HEK293 (cell line): Measurements from ENCODE around the gene TUBB3.

Experiments used
- CTCF ChIA-PET: fragments of 350-600 bp; formaldehyde crosslinking; extraction: SDS; loops from one replicate; lab custom pipeline; 2021; ENCODE audit warnings: antibody characterized with exemption; lab: Yijun Ruan, JAX
- POLR2A ChIA-PET: fragments of 300-600 bp; formaldehyde crosslinking; extraction: SDS; loops from one replicate; lab custom pipeline; 2020; ENCODE audit warnings: antibody characterized with exemption, inconsistent platforms; lab: Yijun Ruan, JAX
- H3K27ac ChIP-seq: fragments of 200-500 bp; sonication (Bioruptor generic); 2 replicates; pipeline ENCODE4 v1.5.1; 2014; ENCODE audit warnings: low read depth, low read length, control low read depth, inconsistent platforms; ENCODE audit errors: extremely low read depth
- H3K36me3 ChIP-seq, 2 experiments: fragments of 200-500 bp in 1 of 2; sonication (Bioruptor generic) in 1 of 2; 1 replicate in 1 of 2; 2 replicates in 1 of 2; pipeline ENCODE4 v1.5.1; 2014 to 2017; ENCODE audit warnings: inconsistent platforms in 2 of 2, low read length in 2 of 2; ENCODE audit not compliant: control insufficient read depth in 2 of 2, insufficient read depth in 1 of 2
- H3K4me1 ChIP-seq: fragments of 200-500 bp; sonication (Bioruptor generic); 2 replicates; pipeline ENCODE4 v1.5.1; 2014; ENCODE audit warnings: mild to moderate bottlenecking, low read length, inconsistent platforms; ENCODE audit not compliant: control insufficient read depth, insufficient read depth
- H3K4me3 ChIP-seq: 2 replicates; pipeline ENCODE4 v1.5.1; 2011; ENCODE audit warnings: low read depth, mild to moderate bottlenecking, control low read depth, low read length, moderate library complexity
- H3K9me3 ChIP-seq: fragments of 200-500 bp; sonication (Bioruptor generic); 2 replicates; pipeline ENCODE4 v1.5.1; 2014; ENCODE audit warnings: low read depth, low read length, inconsistent platforms; ENCODE audit not compliant: control insufficient read depth, insufficient read depth
- BCL11A ChIP-seq: fragments of 450-650 bp; formaldehyde crosslinking; IDR thresholded peaks from 2 replicates; pipeline ENCODE4 v1.5.1; 2016; ENCODE audit warnings: low read depth, missing biosample characterization, missing genetic modification characterization
- BCL11B ChIP-seq: fragments of 450-650 bp; formaldehyde crosslinking; IDR thresholded peaks from 2 replicates; pipeline ENCODE4 v1.5.1; 2016; ENCODE audit warnings: low read depth, missing biosample characterization, missing genetic modification characterization
- GLIS2 ChIP-seq: fragments of 450-650 bp; formaldehyde crosslinking; IDR thresholded peaks from 2 replicates; pipeline ENCODE4 v1.5.1; 2016; ENCODE audit warnings: missing biosample characterization, missing genetic modification characterization
- KLF1 ChIP-seq: fragments of 450-650 bp; formaldehyde crosslinking; IDR thresholded peaks from 2 replicates; pipeline ENCODE4 v1.5.1; 2016; ENCODE audit warnings: missing biosample characterization, missing genetic modification characterization
- KLF10 ChIP-seq: fragments of 450-650 bp; IDR thresholded peaks from 2 replicates; pipeline ENCODE4 v1.5.1; 2018; ENCODE audit warnings: missing biosample characterization, mild to moderate bottlenecking, missing genetic modification characterization
- KLF8 ChIP-seq: fragments of 450-650 bp; formaldehyde crosslinking; IDR thresholded peaks from 2 replicates; pipeline ENCODE4 v1.5.1; 2016; ENCODE audit warnings: missing biosample characterization, missing genetic modification characterization
- SP2 ChIP-seq: fragments of 450-650 bp; formaldehyde crosslinking; IDR thresholded peaks from 2 replicates; pipeline ENCODE4 v1.5.1; 2016; ENCODE audit warnings: missing biosample characterization, missing genetic modification characterization
- SP3 ChIP-seq: fragments of 450-650 bp; formaldehyde crosslinking; IDR thresholded peaks from 2 replicates; pipeline ENCODE4 v1.5.1; 2016; ENCODE audit warnings: missing biosample characterization, missing genetic modification characterization
- SP7 ChIP-seq: fragments of 450-650 bp; formaldehyde crosslinking; IDR thresholded peaks from 2 replicates; pipeline ENCODE4 v1.5.1; 2016; ENCODE audit warnings: missing biosample characterization, missing genetic modification characterization
- YY1 ChIP-seq: fragments of 450-650 bp; formaldehyde crosslinking; IDR thresholded peaks from 2 replicates; pipeline ENCODE4 v1.5.1; 2018; ENCODE audit warnings: missing biosample characterization, missing genetic modification characterization
- ZFHX2 ChIP-seq: fragments of 450-650 bp; formaldehyde crosslinking; conservative IDR thresholded peaks from 2 replicates; pipeline ENCODE4 v1.5.1; 2016; ENCODE audit warnings: missing biosample characterization, missing genetic modification characterization
- ZNF2 ChIP-seq: fragments of 450-650 bp; formaldehyde crosslinking; IDR thresholded peaks from 2 replicates; pipeline ENCODE4 v1.5.1; 2016; ENCODE audit warnings: missing biosample characterization, missing genetic modification characterization
- ZNF221 ChIP-seq: fragments of 450-650 bp; formaldehyde crosslinking; IDR thresholded peaks from 2 replicates; pipeline ENCODE4 v1.5.1; 2017; ENCODE audit warnings: missing biosample characterization, missing genetic modification characterization, borderline replicate concordance
- ZNF335 ChIP-seq: fragments of 450-650 bp; formaldehyde crosslinking; conservative IDR thresholded peaks from 2 replicates; pipeline ENCODE4 v1.5.1; 2016; ENCODE audit warnings: missing biosample characterization, missing genetic modification characterization
- ZNF354C ChIP-seq: fragments of 450-650 bp; formaldehyde crosslinking; IDR thresholded peaks from 2 replicates; pipeline ENCODE4 v1.5.1; 2016; ENCODE audit warnings: missing biosample characterization, missing genetic modification characterization, low read depth, borderline replicate concordance
- ZNF394 ChIP-seq: fragments of 450-650 bp; formaldehyde crosslinking; IDR thresholded peaks from 2 replicates; pipeline ENCODE4 v1.5.1; 2016; ENCODE audit warnings: missing biosample characterization, missing genetic modification characterization, mild to moderate bottlenecking, moderate library complexity, borderline replicate concordance
- ZNF426 ChIP-seq: fragments of 450-650 bp; formaldehyde crosslinking; IDR thresholded peaks from 2 replicates; pipeline ENCODE4 v1.5.1; 2017; ENCODE audit warnings: missing biosample characterization, missing genetic modification characterization, mild to moderate bottlenecking, inconsistent platforms, moderate library complexity
- ZNF555 ChIP-seq: fragments of 450-650 bp; formaldehyde crosslinking; conservative IDR thresholded peaks from 2 replicates; pipeline ENCODE4 v1.5.1; 2017; ENCODE audit warnings: missing biosample characterization, mild to moderate bottlenecking, missing genetic modification characterization, inconsistent platforms
- ZNF585B ChIP-seq: fragments of 450-650 bp; formaldehyde crosslinking; IDR thresholded peaks from 2 replicates; pipeline ENCODE4 v1.5.1; 2016; ENCODE audit warnings: missing biosample characterization, missing genetic modification characterization
- ZNF610 ChIP-seq: fragments of 450-650 bp; formaldehyde crosslinking; IDR thresholded peaks from 2 replicates; pipeline ENCODE4 v1.5.1; 2016; ENCODE audit warnings: missing biosample characterization, missing genetic modification characterization, borderline replicate concordance
- ZNF624 ChIP-seq: fragments of 450-650 bp; formaldehyde crosslinking; IDR thresholded peaks from 2 replicates; pipeline ENCODE4 v1.5.1; 2017; ENCODE audit warnings: missing biosample characterization, missing genetic modification characterization
- ZNF626 ChIP-seq: fragments of 450-650 bp; sonication (Bioruptor Pico); formaldehyde crosslinking; IDR thresholded peaks from 2 replicates; pipeline ENCODE4 v1.5.1; 2018; ENCODE audit warnings: missing biosample characterization, missing genetic modification characterization, inconsistent platforms
- ZNF629 ChIP-seq: fragments of 450-650 bp; formaldehyde crosslinking; IDR thresholded peaks from 2 replicates; pipeline ENCODE4 v1.5.1; 2017; ENCODE audit warnings: missing biosample characterization, missing genetic modification characterization
- ZNF660 ChIP-seq: fragments of 450-650 bp; IDR thresholded peaks from 2 replicates; pipeline ENCODE4 v1.5.1; 2018; ENCODE audit warnings: missing biosample characterization, mild to moderate bottlenecking, missing genetic modification characterization
- ZNF664 ChIP-seq: fragments of 450-650 bp; formaldehyde crosslinking; IDR thresholded peaks from 2 replicates; pipeline ENCODE4 v1.5.1; 2016; ENCODE audit warnings: missing biosample characterization, missing genetic modification characterization
- ZNF677 ChIP-seq: fragments of 450-650 bp; IDR thresholded peaks from 2 replicates; pipeline ENCODE4 v1.5.0; 2018; ENCODE audit warnings: missing biosample characterization, mild to moderate bottlenecking, missing genetic modification characterization, moderate library complexity
- ZNF747 ChIP-seq: fragments of 450-650 bp; formaldehyde crosslinking; IDR thresholded peaks from 2 replicates; pipeline ENCODE4 v1.5.1; 2016; ENCODE audit warnings: missing biosample characterization, missing genetic modification characterization
- ZNF76 ChIP-seq: fragments of 450-650 bp; formaldehyde crosslinking; IDR thresholded peaks from 2 replicates; pipeline ENCODE4; 2016; ENCODE audit warnings: low read depth, missing biosample characterization, missing genetic modification characterization, borderline replicate concordance
- ZNF837 ChIP-seq: fragments of 450-650 bp; formaldehyde crosslinking; IDR thresholded peaks from 2 replicates; pipeline ENCODE4 v1.5.1; 2016; ENCODE audit warnings: missing biosample characterization, missing genetic modification characterization
- ZNF843 ChIP-seq: fragments of 450-650 bp; formaldehyde crosslinking; IDR thresholded peaks from 2 replicates; pipeline ENCODE4 v1.5.1; 2016; ENCODE audit warnings: missing biosample characterization, missing genetic modification characterization
- TF ChIP-seq, protein P1 (sequence below): fragments of 450-650 bp; formaldehyde crosslinking; optimal IDR thresholded peaks from 2 replicates; pipeline ENCODE3; 2016; ENCODE audit warnings: missing biosample characterization, mild to moderate bottlenecking, missing genetic modification characterization
- TF ChIP-seq, protein P2 (sequence below): fragments of 450-650 bp; formaldehyde crosslinking; IDR thresholded peaks from 2 replicates; pipeline ENCODE4 v1.5.1; 2016; ENCODE audit warnings: missing biosample characterization, missing genetic modification characterization
- TF ChIP-seq, protein P3 (sequence below): fragments of 450-650 bp; formaldehyde crosslinking; IDR thresholded peaks from 2 replicates; pipeline ENCODE4 v1.5.1; 2016; ENCODE audit warnings: missing biosample characterization, missing genetic modification characterization

The TUBB3 gene

DNA sequence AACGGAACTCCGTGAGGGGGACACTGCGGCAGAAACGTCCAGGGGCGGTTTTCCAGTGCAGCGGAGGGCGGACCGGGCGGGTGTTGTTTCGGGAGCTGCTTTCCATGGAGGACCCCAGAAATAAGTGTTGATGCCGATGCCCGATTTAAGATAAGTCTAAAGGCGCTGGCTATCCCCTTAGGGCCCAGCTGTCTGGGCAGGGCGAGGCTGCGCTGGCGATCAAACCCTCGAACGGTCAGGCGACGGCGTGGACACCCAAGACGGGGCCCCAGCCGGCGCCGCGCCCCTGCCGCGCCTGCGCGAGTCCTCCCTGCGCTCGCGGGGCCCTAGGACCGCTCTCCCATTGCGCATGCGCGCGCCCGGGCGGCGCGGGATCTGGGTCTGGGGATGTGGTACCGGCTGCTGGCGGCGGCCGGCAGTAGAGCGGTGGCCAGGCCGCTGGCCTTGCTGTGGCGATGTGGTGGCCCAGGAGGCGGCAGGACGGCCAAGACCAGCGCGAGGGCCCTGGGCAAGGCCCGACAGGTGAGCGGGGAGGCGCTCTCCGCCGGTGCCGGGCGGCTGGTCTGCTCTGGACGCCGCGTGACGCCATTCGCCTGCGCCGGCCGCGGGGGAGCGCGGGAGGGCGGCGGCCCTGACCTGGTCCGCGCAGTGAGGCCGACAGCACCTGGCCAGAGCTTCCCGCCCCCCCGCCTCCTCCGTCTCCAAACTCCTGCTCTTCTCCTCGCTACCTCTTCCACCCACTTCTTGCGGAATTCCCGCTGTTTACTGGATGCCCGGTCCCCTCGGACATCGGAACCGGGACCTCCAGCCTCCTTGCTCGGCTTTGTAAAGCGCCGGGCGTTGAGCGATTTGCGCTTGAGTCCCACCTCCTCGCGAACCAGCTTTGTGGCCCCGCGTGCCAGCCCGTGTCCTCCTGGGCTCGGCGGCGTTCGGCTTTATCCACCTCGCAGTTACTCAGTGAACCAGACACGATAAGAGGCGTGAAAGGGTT lies 49.4 kb downstream of the TUBB3 start:
- Histone ChIP-seq H3K27ac (peak overlapping the region; percentile 90), H3K9me3 (no peaks in the 10 kb centered on the region), H3K4me1 (0 out of 2 replicates have a peak, but pooled peaks cover 3% of the 10 kb centered on the region), H3K36me3 (peaks cover 16 to 29% of the 10 kb centered on the region in 2 experiments; a peak in 2 of 3 replicates), H3K4me3 (peak overlapping the region; percentile 100)
- ChIA-PET CTCF (interaction anchor here (0.6 to 1.3 kb wide), 3 partner anchors 23 to 112 kb away, joined by 3 to 5 read pairs (median 4); no protein-coding TSS in a partner anchor), POLR2A (interaction anchor here (0.6 to 4.3 kb wide), 13 partner anchors 13 to 109 kb away, joined by 3 to 32 read pairs (median 3); partner anchors contain the start of genes TCF25 and TUBB3)
- TF ChIP-seq ZFHX2 (tag by site-specific recombination) (peak; percentile 64), GLIS2 (tag by site-specific recombination) (peak; percentile 78), ZNF335 (tag by site-specific recombination) (peak; percentile 93), KLF8 (peak; percentile 71; the same call in 1 of the 2 replicates), SP7 (peak; percentile 57; the same call in 1 of the 2 replicates), ZNF677 (tag by site-specific recombination) (0 out of 2 replicates have a peak, but pooled peaks have one; percentile 5), ZNF354C (tag by site-specific recombination) (no peak), ZNF426 (tag by site-specific recombination) (no peak), ZNF76 (tag by site-specific recombination) (peak; percentile 88), ZNF2 (tag by site-specific recombination) (peak; percentile 46; the same call in 1 of the 2 replicates), KLF1 (tag by site-specific recombination) (peak; percentile 76), ZNF843 (peak; percentile 67), BCL11A (tag by site-specific recombination) (peak; percentile 55; the same call in 1 of the 2 replicates), ZNF626 (tag by site-specific recombination) (0 out of 2 replicates have a peak, but pooled peaks have one; percentile 35), BCL11B (tag by site-specific recombination) (peak; percentile 80; the same call in 1 of the 2 replicates), ZNF629 (tag by site-specific recombination) (peak; percentile 30; the same call in 1 of the 2 replicates), KLF10 (tag by site-specific recombination) (peak; percentile 60; the same call in 1 of the 2 replicates), ZNF837 (tag by site-specific recombination) (no peak), ZNF221 (tag by site-specific recombination) (no peak), YY1 (peak; percentile 60; the same call in 1 of the 2 replicates), SP2 (tag by site-specific recombination) (peak; percentile 38; the same call in 1 of the 2 replicates), ZNF660 (tag by site-specific recombination) (peak; percentile 70), ZNF747 (tag by site-specific recombination) (no peak), ZNF610 (tag by site-specific recombination) (peak; percentile 59; the same call in 1 of the 2 replicates), ZNF555 (tag by site-specific recombination) (no peak), ZNF624 (tag by site-specific recombination) (no peak), ZNF394 (tag by site-specific recombination) (no peak), SP3 (peak; percentile 28; the same call in 1 of the 2 replicates), ZNF585B (tag by site-specific recombination) (no peak), ZNF664 (no peak)
- TF ChIP-seq, protein P1, sequence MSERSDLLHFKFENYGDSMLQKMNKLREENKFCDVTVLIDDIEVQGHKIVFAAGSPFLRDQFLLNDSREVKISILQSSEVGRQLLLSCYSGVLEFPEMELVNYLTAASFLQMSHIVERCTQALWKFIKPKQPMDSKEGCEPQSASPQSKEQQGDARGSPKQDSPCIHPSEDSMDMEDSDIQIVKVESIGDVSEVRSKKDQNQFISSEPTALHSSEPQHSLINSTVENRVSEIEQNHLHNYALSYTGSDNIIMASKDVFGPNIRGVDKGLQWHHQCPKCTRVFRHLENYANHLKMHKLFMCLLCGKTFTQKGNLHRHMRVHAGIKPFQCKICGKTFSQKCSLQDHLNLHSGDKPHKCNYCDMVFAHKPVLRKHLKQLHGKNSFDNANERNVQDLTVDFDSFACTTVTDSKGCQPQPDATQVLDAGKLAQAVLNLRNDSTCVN (tag by site-specific recombination), result peak; percentile 82
- TF ChIP-seq, protein P2, sequence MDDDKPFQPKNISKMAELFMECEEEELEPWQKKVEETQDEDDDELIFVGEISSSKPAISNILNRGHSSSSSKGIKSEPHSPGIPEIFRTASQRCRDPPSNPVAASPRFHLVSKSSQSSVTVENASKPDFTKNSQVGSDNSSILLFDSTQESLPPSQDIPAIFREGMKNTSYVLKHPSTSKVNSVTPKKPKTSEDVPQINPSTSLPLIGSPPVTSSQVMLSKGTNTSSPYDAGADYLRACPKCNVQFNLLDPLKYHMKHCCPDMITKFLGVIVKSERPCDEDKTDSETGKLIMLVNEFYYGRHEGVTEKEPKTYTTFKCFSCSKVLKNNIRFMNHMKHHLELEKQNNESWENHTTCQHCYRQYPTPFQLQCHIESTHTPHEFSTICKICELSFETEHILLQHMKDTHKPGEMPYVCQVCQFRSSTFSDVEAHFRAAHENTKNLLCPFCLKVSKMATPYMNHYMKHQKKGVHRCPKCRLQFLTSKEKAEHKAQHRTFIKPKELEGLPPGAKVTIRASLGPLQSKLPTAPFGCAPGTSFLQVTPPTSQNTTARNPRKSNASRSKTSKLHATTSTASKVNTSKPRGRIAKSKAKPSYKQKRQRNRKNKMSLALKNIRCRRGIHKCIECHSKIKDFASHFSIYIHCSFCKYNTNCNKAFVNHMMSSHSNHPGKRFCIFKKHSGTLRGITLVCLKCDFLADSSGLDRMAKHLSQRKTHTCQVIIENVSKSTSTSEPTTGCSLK, result no peak
- TF ChIP-seq, protein P3, sequence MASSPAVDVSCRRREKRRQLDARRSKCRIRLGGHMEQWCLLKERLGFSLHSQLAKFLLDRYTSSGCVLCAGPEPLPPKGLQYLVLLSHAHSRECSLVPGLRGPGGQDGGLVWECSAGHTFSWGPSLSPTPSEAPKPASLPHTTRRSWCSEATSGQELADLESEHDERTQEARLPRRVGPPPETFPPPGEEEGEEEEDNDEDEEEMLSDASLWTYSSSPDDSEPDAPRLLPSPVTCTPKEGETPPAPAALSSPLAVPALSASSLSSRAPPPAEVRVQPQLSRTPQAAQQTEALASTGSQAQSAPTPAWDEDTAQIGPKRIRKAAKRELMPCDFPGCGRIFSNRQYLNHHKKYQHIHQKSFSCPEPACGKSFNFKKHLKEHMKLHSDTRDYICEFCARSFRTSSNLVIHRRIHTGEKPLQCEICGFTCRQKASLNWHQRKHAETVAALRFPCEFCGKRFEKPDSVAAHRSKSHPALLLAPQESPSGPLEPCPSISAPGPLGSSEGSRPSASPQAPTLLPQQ, result peak; percentile 54; the same call in 1 of the 2 replicates
